Fibroblast of lung (primary cell): ENCODE measurements around the gene ACAD11. TPM values are rescaled to one million over a fixed set of nuclear protein-coding genes. Genes with fewer than 3 reads are reported as not detected.
A peak's percentile ranks its signal among the peaks of the same experiment; 100 is the strongest.
"Not testable (repeated sequence)": the region's sequence is repeated elsewhere in the genome, so short reads cannot be mapped to it uniquely, and the experiment has no call there.

Experiments used
- DNase-seq, 2 donors: peaks; one replicate each; pipeline versions ENCODE4 v3.0.0 to v3.0.0-alpha.2; 2010; ENCODE audit warnings: low read depth in 2 of 2
- H2AFZ ChIP-seq: 2 replicates; pipeline ENCODE4 v1.5.1; 2012; ENCODE audit warnings: low read length, control low read depth, inconsistent platforms
- H3K27ac ChIP-seq: 2 replicates; pipeline ENCODE4 v1.5.1; 2011; ENCODE audit warnings: low read length, control low read depth; ENCODE audit not compliant: insufficient read depth
- H3K27me3 ChIP-seq: 2 replicates; pipeline ENCODE4 v1.5.1; 2011; ENCODE audit warnings: mild to moderate bottlenecking, low read length; ENCODE audit not compliant: control insufficient read depth, insufficient read depth
- H3K36me3 ChIP-seq: 2 replicates; pipeline ENCODE4 v1.5.1; 2011; ENCODE audit warnings: low read length; ENCODE audit not compliant: control insufficient read depth, insufficient read depth
- H3K4me1 ChIP-seq: 2 replicates; pipeline ENCODE4 v1.5.1; 2011; ENCODE audit warnings: low read length; ENCODE audit not compliant: control insufficient read depth, insufficient read depth; ENCODE audit errors: extremely low read depth
- H3K4me2 ChIP-seq: 2 replicates; pipeline ENCODE4 v1.5.1; 2011; ENCODE audit warnings: low read length, control low read depth; ENCODE audit not compliant: insufficient read depth; ENCODE audit errors: extremely low read depth
- H3K4me3 ChIP-seq, 4 experiments: fragments of 200-600 bp in 1 of 4; sonication (generic) in 1 of 4; replicated peaks in 1 of 4; 2 replicates each; pipeline ENCODE4 v1.5.1; 2011 to 2016; ENCODE audit warnings: low read length in 4 of 4, low read depth in 3 of 4, mild to moderate bottlenecking in 3 of 4, control low read depth in 2 of 4, inconsistent platforms in 1 of 4, mixed read lengths in 1 of 4; ENCODE audit not compliant: insufficient read depth in 1 of 4; ENCODE audit errors: control extremely low read depth in 1 of 4
- H3K79me2 ChIP-seq: 2 replicates; pipeline ENCODE4 v1.5.1; 2012; ENCODE audit warnings: mild to moderate bottlenecking, low read length, inconsistent platforms; ENCODE audit not compliant: control insufficient read depth, insufficient read depth
- H3K9ac ChIP-seq: 2 replicates; pipeline ENCODE4 v1.5.1; 2011; ENCODE audit warnings: mild to moderate bottlenecking, low read length, control low read depth; ENCODE audit not compliant: insufficient read depth
- H3K9me3 ChIP-seq: 2 replicates; pipeline ENCODE4 v1.5.1; 2012; ENCODE audit warnings: low read depth, low read length; ENCODE audit not compliant: control insufficient read depth, insufficient read depth
- H4K20me1 ChIP-seq: 2 replicates; pipeline ENCODE4 v1.5.1; 2011; ENCODE audit warnings: low read length; ENCODE audit not compliant: control insufficient read depth, insufficient read depth; ENCODE audit errors: extremely low read depth
- CTCF ChIP-seq, 2 donors: IDR thresholded peaks in 1 of 2; conservative IDR thresholded peaks in 1 of 2; 1 replicate in 1 of 2; 2 replicates in 1 of 2; pipeline ENCODE4 v1.5.1; 2011 to 2012; ENCODE audit warnings: low read length in 2 of 2, control low read depth in 1 of 2, inconsistent platforms in 1 of 2, low read depth in 1 of 2, mild to moderate bottlenecking in 1 of 2
- EZH2 ChIP-seq: IDR thresholded peaks from 2 replicates; pipeline ENCODE4 v1.5.1; 2012; ENCODE audit warnings: low read length, control low read depth, mild to moderate bottlenecking; ENCODE audit errors: missing control alignments
- polyA plus RNA-seq, 2 donors: library from polyadenylated mRNA; depleted of rRNA in 1 of 2; stranded (reverse) in 1 of 2; unstranded in 1 of 2; fragments of >200 nt; gene quantifications; 2 replicates each; pipeline ENCODE4 v1.2.1, GENCODE V29; 2011 to 2012; ENCODE audit warnings: missing spikeins in 1 of 2
- total RNA-seq: library from RNA; depleted of rRNA; stranded (reverse); fragments of >200 nt; gene quantifications from 2 replicates; pipeline ENCODE4 v1.2.1, GENCODE V29; 2014

ACAD11 gene
- total and polyA plus RNA-seq, 2 donors (not counting 1 experiment from before 2014, with no cell fraction given): 27.9 to 101 TPM

- H3K4me3 ChIP-seq: no peak overlapping the region
- no peak overlapping the region for H3K9ac ChIP-seq
- no peak overlapping the region for H3K27ac ChIP-seq
- TF ChIP-seq CTCF (conservative IDR thresholded peaks at IDR 0.05 in 1 of 2, IDR thresholded peaks at IDR 0.05 in 1 of 2; ENCODE audit: low read depth in 1 of 2, low read length in 2 of 2) (no peak), EZH2 (no peak)
- no peaks in the 10 kb centered on the region for H3K27me3 ChIP-seq
- H3K4me2 ChIP-seq: no peak overlapping the region
- no peaks in the 10 kb centered on the region for H3K9me3 ChIP-seq
- no peaks in the 10 kb centered on the region for H3K79me2 ChIP-seq
- H3K36me3 ChIP-seq: no peaks in the 10 kb centered on the region
- H2AFZ ChIP-seq: no peak overlapping the region
- peaks cover 2% of the 10 kb centered on the region for H3K4me1 ChIP-seq
- peak in 1 of 2 donors; percentile 37 for DNase-seq
- H4K20me1 ChIP-seq: no peaks in the 10 kb centered on the region
These were observed 103.0 kb downstream of the ACAD11 start for GRCh38 chr3:132556508-132557159.

GRCh38 chr3:132556036-132556386, 103.6 kb downstream of the ACAD11 start:
- not testable (repeated sequence) for H3K4me3 ChIP-seq, H3K4me2 ChIP-seq, H3K4me1 ChIP-seq, H2AFZ ChIP-seq, DNase-seq, H3K27me3 ChIP-seq, H3K36me3 ChIP-seq, H4K20me1 ChIP-seq, H3K9me3 ChIP-seq, H3K79me2 ChIP-seq, H3K27ac ChIP-seq, H3K9ac ChIP-seq

DNA sequence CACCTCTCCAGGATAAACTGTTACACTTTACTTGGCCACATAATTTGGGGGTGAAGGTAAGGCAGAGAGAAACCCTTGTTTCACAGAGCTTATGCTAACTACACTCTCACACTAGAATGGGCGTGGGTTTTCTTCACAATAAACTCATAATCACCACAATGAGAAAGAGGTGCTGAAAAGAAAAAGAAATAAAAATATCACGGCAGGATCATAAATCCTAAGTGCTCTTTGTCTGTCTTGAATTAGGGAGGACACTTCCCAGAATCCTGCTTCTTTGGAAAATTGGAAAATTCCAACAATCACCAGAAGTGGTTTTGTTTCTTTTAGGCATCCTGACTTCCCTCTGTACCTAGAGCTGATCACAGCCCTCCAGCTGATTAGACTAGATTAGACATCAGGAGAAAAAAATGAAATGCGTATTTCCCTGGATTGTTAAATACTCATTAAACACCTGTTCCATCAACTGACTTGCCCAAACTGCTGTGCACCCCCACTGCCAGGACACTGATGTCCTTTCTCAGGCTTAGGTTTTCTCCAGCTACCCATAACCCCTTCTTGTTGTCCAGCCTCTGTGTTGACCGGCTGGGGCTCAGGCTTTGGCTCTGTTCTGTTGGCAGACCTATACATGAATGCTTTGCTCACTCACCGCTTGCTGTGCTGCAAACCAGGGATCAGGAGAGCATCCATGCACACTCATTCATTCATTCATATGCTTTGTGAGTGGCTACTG, 104.1 kb downstream of the ACAD11 start:
- H3K27ac ChIP-seq: no peak overlapping the region
- peaks cover 5% of the 10 kb centered on the region for H3K4me1 ChIP-seq
- H3K79me2 ChIP-seq: no peaks in the 10 kb centered on the region
- no peak overlapping the region for H3K4me2 ChIP-seq
- no peaks in the 10 kb centered on the region for H4K20me1 ChIP-seq
- DNase-seq: no peak
- H3K9me3 ChIP-seq: no peaks in the 10 kb centered on the region
- H3K4me3 ChIP-seq: no peak overlapping the region
- no peaks in the 10 kb centered on the region for H3K27me3 ChIP-seq
- no peaks in the 10 kb centered on the region for H3K36me3 ChIP-seq
- H2AFZ ChIP-seq: no peak overlapping the region
- H3K9ac ChIP-seq: no peak overlapping the region
- no peak for TF ChIP-seq CTCF (conservative IDR thresholded peaks at IDR 0.05 in 1 of 2, IDR thresholded peaks at IDR 0.05 in 1 of 2; ENCODE audit: low read depth in 1 of 2, low read length in 2 of 2)
- no peak for TF ChIP-seq EZH2
